GM21786 (cell line): ENCODE data around the gene MARCHF2.
"Not testable (repeated sequence)": the region's sequence is repeated elsewhere in the genome, so short reads cannot be mapped to it uniquely, and the experiment has no call there.

ENCODE experiments used
- ATAC-seq: cut with Tn5 transposase; IDR thresholded peaks from one replicate; pipeline ENCODE4 v1.9.1; 2021; ENCODE audit not compliant: unreplicated experiment

MARCHF2 gene

GRCh38 chr19:8404391-8405151 is 8.5 kb upstream of the MARCHF2 start:
- ATAC-seq = no peak

GRCh38 chr19:8410718-8411117 is 2.4 kb upstream of the MARCHF2 start:
- not testable (repeated sequence) for ATAC-seq

DNA sequence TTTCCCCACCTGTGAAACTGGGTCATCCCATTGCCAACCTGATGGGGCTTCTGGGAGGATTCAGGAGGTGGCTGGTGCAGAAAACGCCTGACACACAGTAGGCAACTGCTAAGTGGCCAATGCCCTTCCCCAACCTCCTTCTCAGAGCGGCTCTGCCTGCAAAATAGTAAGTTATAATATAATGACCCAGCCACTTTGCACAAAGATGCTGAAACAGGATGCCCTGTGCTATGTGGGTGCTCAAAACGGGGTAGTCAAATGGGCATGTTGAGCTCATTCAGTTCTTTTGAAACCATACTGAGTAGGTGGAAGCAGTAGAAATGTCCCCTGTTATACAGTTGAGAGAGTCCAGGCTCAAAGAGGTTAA is 507 bp downstream of the MARCHF2 start:
- ATAC-seq = no peak

- ATAC-seq = no peak
Observed at GRCh38 chr19:8416796-8417195, 3.7 kb downstream of the MARCHF2 start.

- no peak for ATAC-seq
Observed at GRCh38 chr19:8421484-8422461, 8.7 kb downstream of the MARCHF2 start.

- no peak for ATAC-seq
Observed at GRCh38 chr19:8423817-8424223, 10.7 kb downstream of the MARCHF2 start.

DNA sequence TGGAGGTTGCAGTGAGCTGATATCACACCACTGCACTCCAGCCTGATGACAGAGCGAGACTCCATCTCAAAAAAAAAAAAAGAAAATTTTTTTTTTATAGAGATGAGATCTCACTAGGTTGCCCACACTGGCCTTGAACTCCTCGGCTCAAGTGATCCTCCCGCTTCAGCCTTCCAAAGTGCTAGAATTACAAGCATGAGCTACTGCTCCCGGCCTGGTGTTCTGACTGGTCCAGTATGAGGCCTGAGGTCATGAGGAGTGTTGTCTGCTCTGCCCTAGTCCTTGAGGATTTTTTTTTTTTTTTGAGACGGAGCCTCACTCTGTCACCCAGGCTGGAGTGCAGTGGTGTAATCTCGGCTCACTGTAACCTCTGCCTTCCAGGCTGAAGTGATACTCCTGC is 12.2 kb downstream of the MARCHF2 start:
- not testable (repeated sequence) for ATAC-seq

- no peak for ATAC-seq
Observed at GRCh38 chr19:8426283-8426682, 13.2 kb downstream of the MARCHF2 start.

- ATAC-seq = no peak
Observed at GRCh38 chr19:8429044-8429443, 15.9 kb downstream of the MARCHF2 start.

- no peak for ATAC-seq
Observed at GRCh38 chr19:8429826-8430225, 16.7 kb downstream of the MARCHF2 start.

DNA sequence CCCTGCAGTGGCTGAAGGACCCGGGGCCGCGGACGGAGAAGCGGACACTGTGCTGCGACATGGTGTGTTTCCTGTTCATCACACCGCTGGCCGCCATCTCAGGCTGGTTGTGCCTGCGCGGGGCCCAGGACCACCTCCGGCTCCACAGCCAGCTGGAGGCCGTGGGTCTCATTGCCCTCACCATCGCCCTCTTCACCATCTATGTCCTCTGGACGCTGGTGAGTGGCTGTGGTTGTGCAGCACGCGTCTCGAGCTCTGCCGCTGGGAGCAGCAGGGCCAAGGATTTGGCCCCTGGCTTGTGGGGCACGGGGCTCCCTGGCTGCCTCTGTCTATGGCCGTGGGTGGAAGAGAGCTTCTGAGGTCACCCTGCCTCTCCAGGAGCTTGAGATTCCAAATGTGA is 17.5 kb downstream of the MARCHF2 start:
- ATAC-seq = no peak

- no peak for ATAC-seq
Observed at GRCh38 chr19:8438236-8438635, 25.1 kb downstream of the MARCHF2 start.

GRCh38 chr19:8441725-8442544 is 28.8 kb downstream of the MARCHF2 start:
- no peak for ATAC-seq

DNA sequence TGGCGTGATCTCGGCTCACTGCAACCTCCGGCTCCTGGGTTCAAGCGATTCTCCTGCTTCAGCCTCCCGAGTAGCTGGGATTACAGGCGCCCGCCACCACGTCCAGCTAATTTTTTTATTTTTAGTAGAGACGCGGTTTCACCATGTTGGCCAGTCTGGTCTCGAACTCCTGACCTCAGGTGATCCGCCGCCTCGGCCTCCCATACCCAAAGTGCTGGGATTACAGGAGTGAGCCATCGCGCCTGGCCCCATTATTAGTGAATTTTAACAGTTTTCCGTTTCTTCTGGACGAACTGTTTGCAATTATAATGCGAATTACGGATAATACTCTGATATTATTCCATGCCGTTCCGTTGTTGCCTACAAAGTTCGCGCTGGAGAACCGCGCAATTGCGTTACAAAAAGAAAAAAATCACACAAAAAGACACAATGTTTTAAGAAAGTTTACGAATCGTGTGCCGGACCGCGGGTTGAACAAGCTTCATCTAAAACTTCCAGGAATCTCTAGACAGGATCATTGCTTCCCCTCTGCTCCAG is 31.1 kb downstream of the MARCHF2 start:
- ATAC-seq = not testable (repeated sequence)

GRCh38 chr19:8444677-8445487 is 31.8 kb downstream of the MARCHF2 start, which contains the start of gene HNRNPM:
Gene HNRNPM (plus strand): TSS chr19:8444975. CDS start chr19:8444999, 24 bp downstream.
- ATAC-seq = peak; percentile 71

GRCh38 chr19:8445488-8446001 is 32.4 kb downstream of the MARCHF2 start:
- ATAC-seq = peak; percentile 22

- ATAC-seq = no peak
Observed at GRCh38 chr19:8446061-8446709, 33.1 kb downstream of the MARCHF2 start.

DNA sequence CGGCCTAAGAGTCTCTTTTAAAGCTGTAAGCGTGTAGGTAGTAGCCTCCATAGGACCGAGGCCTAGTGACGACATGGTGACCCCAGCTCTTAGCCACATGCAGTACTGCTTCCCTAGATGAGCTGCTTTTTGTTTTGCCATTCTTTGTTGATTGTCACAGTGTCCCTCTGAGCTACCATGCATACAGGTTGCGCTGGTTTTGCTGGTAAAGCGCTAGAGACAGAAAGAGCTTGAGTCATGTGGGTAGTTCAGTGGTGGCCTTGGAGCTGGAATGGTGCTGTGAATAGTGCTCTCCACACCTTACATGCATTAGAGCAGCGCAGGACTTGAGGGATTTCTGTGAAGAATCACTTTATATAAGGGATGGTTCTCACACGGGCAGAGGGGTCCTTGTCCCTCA is 36.7 kb downstream of the MARCHF2 start:
- no peak for ATAC-seq

DNA sequence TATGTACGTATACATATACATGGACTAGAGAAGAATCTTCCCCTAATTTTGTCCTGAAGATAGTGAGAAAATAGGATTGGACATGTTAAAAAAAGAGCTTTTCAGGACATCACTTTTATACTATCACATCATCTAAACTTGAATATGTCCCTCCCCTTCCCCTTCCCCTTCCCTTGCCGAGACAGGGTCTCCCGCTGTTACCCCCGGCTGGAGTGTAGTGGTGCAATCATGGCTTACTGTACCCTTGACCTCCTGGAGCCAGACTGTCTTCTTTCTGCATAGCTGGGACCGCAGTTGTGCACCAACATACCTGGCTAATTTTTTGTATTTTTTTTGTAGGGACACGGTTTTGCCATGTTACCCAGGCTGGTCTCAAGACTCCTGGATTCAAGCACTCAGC is 38.3 kb downstream of the MARCHF2 start:
- ATAC-seq = no peak
